Adrenal gland (tissue), 12 donors: ENCODE data around the gene CD86. TPM values are rescaled to one million over a fixed set of nuclear protein-coding genes. Genes with fewer than 3 reads are reported as not detected.
"Not testable (repeated sequence)": the region's sequence is repeated elsewhere in the genome, so short reads cannot be mapped to it uniquely, and the experiment has no call there.

ENCODE experiments used
- DNase-seq, 7 donors: peaks; one replicate each; pipeline ENCODE4 v3.0.0-alpha.2; 2019 to 2020
- H3K27ac ChIP-seq, 5 donors: fragments of 200-600 bp; sonication (generic) in 4 of 5; 1 replicate in 3 of 5; 2 replicates in 2 of 5; pipeline versions ENCODE4 v1.5.1 to v1.8.0; 2016 to 2020; ENCODE audit warnings: mild to moderate bottlenecking in 1 of 5
- H3K27me3 ChIP-seq: fragments of 200-600 bp; 2 replicates; pipeline ENCODE4 v1.8.0; 2021
- H3K36me3 ChIP-seq, 2 donors: fragments of 200-600 bp; replicated peaks in 1 of 2; 1 replicate in 1 of 2; 2 replicates in 1 of 2; pipeline versions ENCODE4 v1.5.1 to v1.8.0; 2018 to 2022
- H3K4me1 ChIP-seq, 2 donors: fragments of 200-600 bp; replicated peaks in 1 of 2; 1 replicate in 1 of 2; 2 replicates in 1 of 2; pipeline versions ENCODE4 v1.5.1 to v1.8.0; 2018 to 2021
- H3K4me3 ChIP-seq, 4 donors: fragments of 200-600 bp; sonication (generic) in 3 of 4; one replicate each; pipeline ENCODE4 v1.5.1; 2016 to 2018
- H3K9me3 ChIP-seq, 3 donors: fragments of 200-600 bp; sonication (generic) in 1 of 3; replicated peaks in 1 of 3; 1 replicate in 2 of 3; 2 replicates in 1 of 3; pipeline versions ENCODE4 v1.5.1 to v1.8.0; 2016 to 2021
- CTCF ChIP-seq, 6 experiments: fragments of 450-650 bp in 4 of 6; fragments of 200-600 bp in 2 of 6; sonication (generic) in 1 of 6; IDR thresholded peaks; 1 replicate in 5 of 6; 2 replicates in 1 of 6; pipeline versions ENCODE4 v1.5.1 to v1.8.0; 2016 to 2021; ENCODE audit warnings: antibody characterized with exemption in 6 of 6, mild to moderate bottlenecking in 2 of 6, moderate library complexity in 1 of 6
- POLR2A ChIP-seq, 2 donors: fragments of 450-650 bp; IDR thresholded peaks; one replicate each; pipeline ENCODE4 v1.6.1; 2017; ENCODE audit warnings: antibody characterized with exemption in 2 of 2, mild to moderate bottlenecking in 2 of 2, moderate library complexity in 1 of 2
- WGBS, 4 donors: extraction: QIAGEN DNeasy Blood & Tissue Kit in 2 of 4; methylation state at CpG; one replicate each; pipeline versions ENCODE4 v1.1.5 to v1.1.7; 2013 to 2017; 5-methylcytosine and 5-hydroxymethylcytosine counted together
- intact Hi-C, 2 donors: fragments of 100-400 bp; cut with DNase I; formaldehyde crosslinking; loops; one replicate each; pipeline versions ENCODE4 v1.14.1 to v1.15.0; 2022 to 2023
- polyA plus RNA-seq, 3 donors: library from polyadenylated mRNA; stranded (reverse); fragments of 200-250 nt in 2 of 3; fragments of 350-450 nt in 1 of 3; fragmentation: Illumina TruSeq in 1 of 3; extraction: RNeasy Lipid Tissue Mini Kit (QIAGEN cat#74804) in 1 of 3; gene quantifications; one replicate each; pipeline ENCODE4 v1.2.3, GENCODE V29; 2013 to 2014
- total RNA-seq, 9 donors: library from RNA; depleted of rRNA in 4 of 9; stranded (reverse); fragments of >200 nt in 4 of 9; fragments of 120-200 nt in 1 of 9; fragmentation: NEBNext Ultra II Directional in 1 of 9; extraction: Animal tissue kit (Norgen Biotek cat#: 25700) in 1 of 9; gene quantifications; one replicate each; pipeline versions ENCODE4 v1.1.0 to v1.2.4, GENCODE V29; 2013 to 2023
- donor health status: healthy with polysubstance abuse.
- donor health status: Bipolar disorder and iron deficiency.
- donor health status: DM: yes; HTN: yes; CAD: no.
- donor health status: DM: no; HTN: no; CAD: no.
- donor health status: DM: no; HTN: no; CAD: no.
- donor health status: DM: yes; HTN: yes; CAD: no.

Gene CD86
- total and polyA plus RNA-seq, 12 donors, result 2.1 to 23.3 (median 8.9) TPM

GRCh38 chr3:122146466-122146865 is 91.3 kb downstream of the CD86 start:
- H3K27ac ChIP-seq, result no peak overlapping the region
- 72 to 89% (median 85%) methylated on average over 3 of the region's 3 CpGs for WGBS, 4 donors
- intact Hi-C loops, result no loop called here
- H3K36me3 ChIP-seq, result no peaks in the 10 kb centered on the region
- DNase-seq, result no peak
- TF ChIP-seq CTCF (IDR thresholded peaks at IDR 0.05) (no peak), POLR2A (IDR thresholded peaks at IDR 0.05) (no peak)
- H3K27me3 ChIP-seq, result no peaks in the 10 kb centered on the region
- H3K4me3 ChIP-seq, result no peak overlapping the region
- H3K4me1 ChIP-seq, result no peaks in the 10 kb centered on the region
- no peaks in the 10 kb centered on the region for H3K9me3 ChIP-seq

- H3K27me3 ChIP-seq, result no peaks in the 10 kb centered on the region
- WGBS, 4 donors, result 69 to 88% (median 72%) methylated on average over 2 of the region's 2 CpGs
- TF ChIP-seq CTCF (IDR thresholded peaks at IDR 0.05), result no peak
- TF ChIP-seq POLR2A (IDR thresholded peaks at IDR 0.05), result no peak
- no peak for DNase-seq
- intact Hi-C loops, result no loop called here
- no peak overlapping the region for H3K4me3 ChIP-seq
- no peaks in the 10 kb centered on the region for H3K36me3 ChIP-seq
- H3K27ac ChIP-seq, result no peak overlapping the region
- no peaks in the 10 kb centered on the region for H3K9me3 ChIP-seq
- no peaks in the 10 kb centered on the region for H3K4me1 ChIP-seq
These were observed 93.9 kb downstream of the CD86 start for GRCh38 chr3:122148941-122149627.

- Histone ChIP-seq H3K27me3 (no peaks in the 10 kb centered on the region), H3K4me1 (no peaks in the 10 kb centered on the region), H3K9me3 (peaks cover 0 to 9% (median 5%) of the 10 kb centered on the region in 3 donors), H3K27ac (no peak overlapping the region), H3K36me3 (no peaks in the 10 kb centered on the region), H3K4me3 (no peak overlapping the region)
- intact Hi-C loops, result no loop called here
- TF ChIP-seq POLR2A (IDR thresholded peaks at IDR 0.05) (no peak), CTCF (IDR thresholded peaks at IDR 0.05) (no peak)
- DNase-seq, result no peak
- 68 to 80% (median 74%) methylated on average over 2 of the region's 2 CpGs for WGBS, 4 donors
These were observed 96.3 kb downstream of the CD86 start for GRCh38 chr3:122151480-122151879.

GRCh38 chr3:122164983-122165382 is 109.8 kb downstream of the CD86 start:
- DNase-seq, H3K4me1 ChIP-seq, H3K27me3 ChIP-seq, H3K4me3 ChIP-seq, H3K9me3 ChIP-seq, H3K27ac ChIP-seq, H3K36me3 ChIP-seq, intact Hi-C loops: not testable (repeated sequence)
- WGBS, 4 donors, result 93 to 97% methylated on average over 5 to 21 of the region's 31 CpGs; no CpG with 5 or more reads in 2 of the 4 donors

GRCh38 chr3:122167630-122168029 is 112.5 kb downstream of the CD86 start:
- intact Hi-C loops, result no loop called here
- Histone ChIP-seq H3K27ac (no peak overlapping the region), H3K4me3 (no peak overlapping the region), H3K27me3 (no peaks in the 10 kb centered on the region), H3K36me3 (no peaks in the 10 kb centered on the region), H3K4me1 (no peaks in the 10 kb centered on the region), H3K9me3 (no peaks in the 10 kb centered on the region)
- peak in 1 of 7 donors; percentile 21 for DNase-seq
- TF ChIP-seq POLR2A (IDR thresholded peaks at IDR 0.05) (no peak), CTCF (IDR thresholded peaks at IDR 0.05) (no peak)
